Mesendoderm (in vitro differentiated cells): ENCODE data around the gene TYMP.

ENCODE experiments used
- DNase-seq: peaks from one replicate; pipeline ENCODE4 v3.0.0; 2013
- H2AK5ac ChIP-seq: 2 replicates; pipeline ENCODE4 v1.6.1; 2013; ENCODE audit warnings: low read length, inconsistent platforms
- H2BK120ac ChIP-seq: 2 replicates; pipeline ENCODE4 v1.6.1; 2013; ENCODE audit warnings: low read depth, mild to moderate bottlenecking, low read length, moderate library complexity, mixed read lengths
- H2BK15ac ChIP-seq: replicated peaks from 2 replicates; pipeline ENCODE4 v1.6.1; 2013; ENCODE audit warnings: low read depth, mild to moderate bottlenecking, moderate library complexity
- H2BK5ac ChIP-seq: 2 replicates; pipeline ENCODE4 v1.6.1; 2013; ENCODE audit warnings: low read length, inconsistent platforms
- H3K18ac ChIP-seq: 2 replicates; pipeline ENCODE4 v1.6.1; 2013; ENCODE audit warnings: mild to moderate bottlenecking, low read length, mixed read lengths
- H3K23ac ChIP-seq: one replicate; pipeline ENCODE4 v1.6.1; 2013; ENCODE audit warnings: low read length
- H3K27ac ChIP-seq: 2 replicates; pipeline ENCODE4 v1.5.1; 2013; ENCODE audit warnings: low read depth, mild to moderate bottlenecking, inconsistent platforms, low read length, moderate library complexity
- H3K27me3 ChIP-seq: 2 replicates; pipeline ENCODE4 v1.6.1; 2013; ENCODE audit warnings: low read length, control low read depth, mild to moderate bottlenecking, inconsistent platforms; ENCODE audit not compliant: insufficient read depth, poor library complexity
- H3K36me3 ChIP-seq: 2 replicates; pipeline ENCODE4 v1.6.1; 2013; ENCODE audit warnings: low read length, inconsistent platforms; ENCODE audit not compliant: control insufficient read depth, insufficient read depth
- H3K4ac ChIP-seq: one replicate; pipeline ENCODE4 v1.6.1; 2013; ENCODE audit warnings: low read depth, mild to moderate bottlenecking, low read length, moderate library complexity
- H3K4me1 ChIP-seq: 2 replicates; pipeline ENCODE4 v1.6.1; 2013; ENCODE audit warnings: low read depth, low read length, inconsistent platforms; ENCODE audit not compliant: control insufficient read depth
- H3K4me2 ChIP-seq: 2 replicates; pipeline ENCODE4 v1.6.1; 2013; ENCODE audit warnings: low read length
- H3K4me3 ChIP-seq: 2 replicates; pipeline ENCODE4 v1.5.1; 2013; ENCODE audit warnings: mild to moderate bottlenecking, low read length
- H3K56ac ChIP-seq: one replicate; pipeline ENCODE4 v1.6.1; 2013; ENCODE audit warnings: low read length
- H3K79me1 ChIP-seq: 2 replicates; pipeline ENCODE4 v1.6.1; 2013; ENCODE audit warnings: low read length, inconsistent platforms
- H3K79me2 ChIP-seq: 2 replicates; pipeline ENCODE4 v1.6.1; 2013; ENCODE audit warnings: mild to moderate bottlenecking, low read length; ENCODE audit not compliant: control insufficient read depth, insufficient read depth
- H3K9ac ChIP-seq: 2 replicates; pipeline ENCODE4 v1.6.1; 2013; ENCODE audit warnings: low read length, inconsistent platforms
- H4K5ac ChIP-seq: one replicate; pipeline ENCODE4 v1.6.1; 2013; ENCODE audit warnings: low read length
- H4K8ac ChIP-seq: one replicate; pipeline ENCODE4 v1.6.1; 2013; ENCODE audit warnings: low read depth, mild to moderate bottlenecking, control low read depth, low read length, moderate library complexity
- WGBS: extraction: QIAGEN DNeasy Blood & Tissue Kit; methylation state at CpG from one replicate; pipeline ENCODE4 v1.1.7; 2013; ENCODE audit warnings: low lambda C conversion rate, missing lambda C conversion rate; ENCODE audit not compliant: insufficient coverage; ENCODE audit errors: extremely low coverage; 5-methylcytosine and 5-hydroxymethylcytosine counted together

TYMP gene

GRCh38 chr22:50560034-50560433, 30.2 kb upstream of the TYMP start:
- no peak overlapping the region for H3K4me3 ChIP-seq
- H4K5ac ChIP-seq = no peak overlapping the region
- no peak for DNase-seq
- no peak overlapping the region for H3K56ac ChIP-seq
- no peak overlapping the region for H3K9ac ChIP-seq
- H3K79me1 ChIP-seq = no peaks in the 10 kb centered on the region
- no peak overlapping the region for H3K18ac ChIP-seq
- WGBS = no CpG with 5 or more reads among the region's 3 CpGs
- H3K27me3 ChIP-seq = no peaks in the 10 kb centered on the region
- H2BK5ac ChIP-seq = no peak overlapping the region
- H3K79me2 ChIP-seq = no peaks in the 10 kb centered on the region
- H2AK5ac ChIP-seq = no peak overlapping the region
- no peak overlapping the region for H4K8ac ChIP-seq
- no peak overlapping the region for H3K23ac ChIP-seq
- H2BK120ac ChIP-seq = no peak overlapping the region
- H3K27ac ChIP-seq = no peak overlapping the region
- no peak overlapping the region for H2BK15ac ChIP-seq
- H3K4ac ChIP-seq = no peak overlapping the region
- H3K4me1 ChIP-seq = no peaks in the 10 kb centered on the region
- H3K36me3 ChIP-seq = no peaks in the 10 kb centered on the region
- no peak overlapping the region for H3K4me2 ChIP-seq

GRCh38 chr22:50556703-50557102, 26.9 kb upstream of the TYMP start:
- no peaks in the 10 kb centered on the region for H3K79me2 ChIP-seq
- H3K27ac ChIP-seq = no peak overlapping the region
- H4K8ac ChIP-seq = no peak overlapping the region
- no peak overlapping the region for H2BK120ac ChIP-seq
- no peak for DNase-seq
- H3K18ac ChIP-seq = no peak overlapping the region
- no peaks in the 10 kb centered on the region for H3K79me1 ChIP-seq
- H2BK15ac ChIP-seq = no peak overlapping the region
- H3K36me3 ChIP-seq = no peaks in the 10 kb centered on the region
- no peak overlapping the region for H2BK5ac ChIP-seq
- H2AK5ac ChIP-seq = no peak overlapping the region
- no CpG with 5 or more reads among the region's 5 CpGs for WGBS
- H3K23ac ChIP-seq = no peak overlapping the region
- H3K4me1 ChIP-seq = no peaks in the 10 kb centered on the region
- no peak overlapping the region for H3K56ac ChIP-seq
- no peaks in the 10 kb centered on the region for H3K27me3 ChIP-seq
- H4K5ac ChIP-seq = no peak overlapping the region
- H3K4me3 ChIP-seq = no peak overlapping the region
- H3K4me2 ChIP-seq = no peak overlapping the region
- no peak overlapping the region for H3K9ac ChIP-seq
- no peak overlapping the region for H3K4ac ChIP-seq

GRCh38 chr22:50553310-50553709, 23.5 kb upstream of the TYMP start:
- Histone ChIP-seq H3K27ac (no peak overlapping the region), H3K79me2 (no peaks in the 10 kb centered on the region), H2BK15ac (no peak overlapping the region), H3K23ac (no peak overlapping the region), H3K18ac (no peak overlapping the region), H3K4me2 (no peak overlapping the region), H3K9ac (no peak overlapping the region), H4K5ac (no peak overlapping the region), H3K4me3 (no peak overlapping the region), H3K56ac (no peak overlapping the region), H3K27me3 (no peaks in the 10 kb centered on the region), H2AK5ac (no peak overlapping the region), H3K36me3 (no peaks in the 10 kb centered on the region), H2BK5ac (no peak overlapping the region), H2BK120ac (no peak overlapping the region), H3K4me1 (no peaks in the 10 kb centered on the region), H4K8ac (no peak overlapping the region), H3K79me1 (no peaks in the 10 kb centered on the region), H3K4ac (no peak overlapping the region)
- WGBS = no CpG with 5 or more reads among the region's 8 CpGs
- DNase-seq = no peak

GRCh38 chr22:50551160-50551752, 21.4 kb upstream of the TYMP start:
- Histone ChIP-seq H3K27me3 (no peaks in the 10 kb centered on the region), H2BK5ac (no peak overlapping the region), H3K4me2 (no peak overlapping the region)

GRCh38 chr22:50550395-50550794, 20.6 kb upstream of the TYMP start:
- H3K4ac ChIP-seq = no peak overlapping the region
- no peak overlapping the region for H2BK5ac ChIP-seq
- no peak overlapping the region for H2AK5ac ChIP-seq
- no peak overlapping the region for H2BK15ac ChIP-seq
- WGBS = no CpG with 5 or more reads among the region's 8 CpGs
- no peak overlapping the region for H3K56ac ChIP-seq
- H3K9ac ChIP-seq = no peak overlapping the region
- no peaks in the 10 kb centered on the region for H3K4me1 ChIP-seq
- no peaks in the 10 kb centered on the region for H3K79me2 ChIP-seq
- no peak overlapping the region for H3K23ac ChIP-seq
- H4K5ac ChIP-seq = no peak overlapping the region
- no peak overlapping the region for H3K4me2 ChIP-seq
- H2BK120ac ChIP-seq = no peak overlapping the region
- H3K4me3 ChIP-seq = no peak overlapping the region
- no peaks in the 10 kb centered on the region for H3K27me3 ChIP-seq
- no peak overlapping the region for H3K18ac ChIP-seq
- no peaks in the 10 kb centered on the region for H3K79me1 ChIP-seq
- no peak for DNase-seq
- no peak overlapping the region for H4K8ac ChIP-seq
- no peaks in the 10 kb centered on the region for H3K36me3 ChIP-seq
- no peak overlapping the region for H3K27ac ChIP-seq

More at GRCh38 chr22:50551160-50551752, 21.4 kb upstream of the TYMP start:
- H3K4me3 ChIP-seq = no peak overlapping the region
- H3K18ac ChIP-seq = no peak overlapping the region
- no CpG with 5 or more reads among the region's 11 CpGs for WGBS
- H4K8ac ChIP-seq = no peak overlapping the region
- H2AK5ac ChIP-seq = no peak overlapping the region
- no peak overlapping the region for H3K56ac ChIP-seq
- no peak overlapping the region for H3K23ac ChIP-seq
- no peaks in the 10 kb centered on the region for H3K4me1 ChIP-seq
- H2BK15ac ChIP-seq = no peak overlapping the region
- H3K9ac ChIP-seq = no peak overlapping the region
- H3K36me3 ChIP-seq = no peaks in the 10 kb centered on the region
- no peak overlapping the region for H3K27ac ChIP-seq
- no peak overlapping the region for H3K4ac ChIP-seq
- no peaks in the 10 kb centered on the region for H3K79me2 ChIP-seq
- no peak overlapping the region for H2BK120ac ChIP-seq
- H4K5ac ChIP-seq = no peak overlapping the region
- no peaks in the 10 kb centered on the region for H3K79me1 ChIP-seq
- no peak for DNase-seq
